ENCODE measurements around the gene MICAL2.

MICAL2 gene

GRCh38 chr11:12209096-12209495 lies 98.7 kb downstream of the MICAL2 start:
- DNase-seq (ENCODE audit: low spot score in 2 of 2) = no peak
- Histone ChIP-seq H3K36me3 (replicated peaks) (no peaks in the 10 kb centered on the region), H3K9me3 (no peaks in the 10 kb centered on the region), H3K4me3 (no peak overlapping the region), H3K27me3 (ENCODE audit: low read depth) (no peaks in the 10 kb centered on the region), H3K4me1 (no peaks in the 10 kb centered on the region)
- in situ Hi-C loops (cut with MboI; ENCODE audit: low sequenced_read_pairs) = no loop called here

GRCh38 chr11:12210200-12210599 lies 99.8 kb downstream of the MICAL2 start:
- no peaks in the 10 kb centered on the region for H3K4me1 ChIP-seq
- no peak overlapping the region for H3K4me3 ChIP-seq
- in situ Hi-C loops (cut with MboI; ENCODE audit: low sequenced_read_pairs) = no loop called here
- no peaks in the 10 kb centered on the region for H3K27me3 ChIP-seq (ENCODE audit: low read depth)
- no peak for DNase-seq (ENCODE audit: low spot score in 2 of 2)
- H3K36me3 ChIP-seq (replicated peaks) = no peaks in the 10 kb centered on the region
- H3K9me3 ChIP-seq = no peaks in the 10 kb centered on the region

DNA sequence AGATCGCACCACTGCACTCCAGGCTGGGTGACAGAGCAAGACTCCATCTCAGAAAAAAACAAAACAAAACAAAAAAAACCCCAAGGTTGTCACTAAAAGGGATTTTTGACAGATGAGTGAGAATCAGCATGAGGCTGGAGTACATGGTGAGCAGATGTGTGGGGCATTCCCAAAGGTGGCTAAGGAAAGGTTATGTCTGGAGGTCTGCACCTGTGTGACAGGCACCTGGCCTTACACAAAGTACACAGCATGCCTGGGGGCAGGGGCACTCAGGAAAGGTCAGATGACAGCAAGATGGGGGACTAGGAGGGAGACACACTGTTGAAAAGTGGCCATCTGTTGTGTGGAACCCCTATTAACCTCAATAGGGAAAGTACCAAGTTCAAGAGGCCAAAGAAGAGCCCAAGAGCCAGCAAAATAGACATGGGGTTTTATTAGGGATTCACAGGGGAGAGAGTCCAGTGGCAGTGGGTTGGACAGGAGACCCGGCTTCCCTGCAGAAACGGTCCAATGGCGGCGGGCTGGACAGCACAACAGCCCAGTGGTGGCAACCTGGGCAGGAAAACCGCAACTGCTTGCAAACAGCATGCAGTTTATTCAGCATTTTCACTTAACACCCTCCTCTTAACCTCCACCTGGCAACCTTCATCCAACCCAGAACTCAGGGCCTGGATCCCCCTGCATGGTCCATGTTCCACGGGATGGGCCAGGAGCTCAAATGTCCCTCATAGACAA lies 101.1 kb downstream of the MICAL2 start:
- no peaks in the 10 kb centered on the region for H3K36me3 ChIP-seq (replicated peaks)
- no peaks in the 10 kb centered on the region for H3K9me3 ChIP-seq
- H3K4me1 ChIP-seq = no peaks in the 10 kb centered on the region

DNA sequence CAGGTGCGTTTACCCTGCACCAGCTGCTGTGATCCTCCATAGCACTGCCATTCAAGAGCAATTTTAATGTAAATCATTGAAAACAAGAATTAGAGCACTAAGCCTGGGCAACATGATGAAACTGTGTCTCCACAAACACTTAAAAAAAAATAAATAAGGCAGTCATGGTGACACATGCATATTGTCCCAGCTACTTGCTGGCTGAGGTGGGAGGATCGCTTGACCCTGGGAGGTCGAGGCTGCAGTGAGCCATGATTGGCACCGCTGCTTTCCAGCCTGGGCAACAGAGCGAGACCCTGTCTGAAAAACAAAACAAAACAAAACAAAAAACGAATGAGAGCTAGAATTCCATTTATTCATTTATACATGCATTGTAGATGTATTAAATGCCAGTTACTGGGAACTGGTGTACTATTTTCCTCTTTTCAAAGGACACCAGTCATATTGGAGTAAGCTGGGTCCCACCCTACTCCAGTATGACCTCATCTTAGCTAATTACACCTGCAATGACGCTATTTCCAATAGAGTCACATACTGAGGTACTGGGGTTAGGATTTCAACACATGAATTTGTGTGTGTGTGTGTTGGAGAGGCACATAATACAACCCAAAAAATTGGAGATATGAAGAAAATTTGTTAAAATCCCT lies 101.9 kb downstream of the MICAL2 start:
- DNase-seq (ENCODE audit: low spot score in 2 of 2) = no peak

More for the DNA sequence above, 101.1 kb downstream of the MICAL2 start:
- Histone ChIP-seq H3K4me3 (no peak overlapping the region), H3K27me3 (ENCODE audit: low read depth) (no peaks in the 10 kb centered on the region)
- DNase-seq (ENCODE audit: low spot score in 2 of 2) = no peak
- in situ Hi-C loops (cut with MboI; ENCODE audit: low sequenced_read_pairs) = no loop called here

DNA sequence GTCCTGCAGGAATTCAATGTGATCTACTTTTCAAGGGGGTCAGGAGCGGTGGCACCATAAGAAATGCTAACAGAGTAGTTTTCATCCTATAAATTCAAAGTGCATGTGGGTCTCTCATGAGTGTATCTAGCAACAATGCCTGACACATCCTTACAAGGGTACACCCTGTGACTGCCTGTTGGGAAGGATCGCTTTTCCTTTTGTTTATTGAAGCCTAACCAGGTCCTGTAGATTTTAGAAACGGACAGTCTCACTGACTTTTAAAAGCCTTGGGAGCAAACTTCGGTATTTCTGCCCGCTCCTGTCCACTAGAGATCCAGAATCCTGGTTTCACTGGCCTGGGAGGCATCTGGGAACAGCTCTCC lies 102.4 kb downstream of the MICAL2 start:
- no peak for DNase-seq (ENCODE audit: low spot score in 2 of 2)
- H3K9me3 ChIP-seq = no peaks in the 10 kb centered on the region
- in situ Hi-C loops (cut with MboI; ENCODE audit: low sequenced_read_pairs) = no loop called here
- H3K4me3 ChIP-seq = no peak overlapping the region
- H3K27me3 ChIP-seq (ENCODE audit: low read depth) = no peaks in the 10 kb centered on the region
- no peaks in the 10 kb centered on the region for H3K4me1 ChIP-seq
- H3K36me3 ChIP-seq (replicated peaks) = no peaks in the 10 kb centered on the region

More for the DNA sequence above, 101.9 kb downstream of the MICAL2 start:
- no peaks in the 10 kb centered on the region for H3K4me1 ChIP-seq
- no peaks in the 10 kb centered on the region for H3K27me3 ChIP-seq (ENCODE audit: low read depth)
- in situ Hi-C loops (cut with MboI; ENCODE audit: low sequenced_read_pairs) = no loop called here
- no peaks in the 10 kb centered on the region for H3K9me3 ChIP-seq
- H3K4me3 ChIP-seq = no peak overlapping the region
- H3K36me3 ChIP-seq (replicated peaks) = no peaks in the 10 kb centered on the region

- no peak for DNase-seq (ENCODE audit: low spot score in 2 of 2)
- H3K27me3 ChIP-seq (ENCODE audit: low read depth) = no peaks in the 10 kb centered on the region
- in situ Hi-C loops (cut with MboI; ENCODE audit: low sequenced_read_pairs) = no loop called here
- H3K9me3 ChIP-seq = no peaks in the 10 kb centered on the region
- no peak overlapping the region for H3K4me3 ChIP-seq
- H3K4me1 ChIP-seq = no peaks in the 10 kb centered on the region
- no peaks in the 10 kb centered on the region for H3K36me3 ChIP-seq (replicated peaks)
Measured at GRCh38 chr11:12213883-12214282, 103.5 kb downstream of the MICAL2 start.

GRCh38 chr11:12214751-12215150 lies 104.4 kb downstream of the MICAL2 start:
- in situ Hi-C loops (cut with MboI; ENCODE audit: low sequenced_read_pairs) = no loop called here
- DNase-seq (ENCODE audit: low spot score in 2 of 2) = no peak
- Histone ChIP-seq H3K36me3 (replicated peaks) (no peaks in the 10 kb centered on the region), H3K4me3 (no peak overlapping the region), H3K9me3 (no peaks in the 10 kb centered on the region), H3K4me1 (no peaks in the 10 kb centered on the region), H3K27me3 (ENCODE audit: low read depth) (no peaks in the 10 kb centered on the region)

GRCh38 chr11:12215181-12215593 lies 104.8 kb downstream of the MICAL2 start:
- Histone ChIP-seq H3K4me3 (no peak overlapping the region), H3K4me1 (no peaks in the 10 kb centered on the region), H3K9me3 (no peaks in the 10 kb centered on the region), H3K36me3 (replicated peaks) (no peaks in the 10 kb centered on the region), H3K27me3 (ENCODE audit: low read depth) (no peaks in the 10 kb centered on the region)
- in situ Hi-C loops (cut with MboI; ENCODE audit: low sequenced_read_pairs) = no loop called here
- DNase-seq (ENCODE audit: low spot score in 2 of 2) = no peak

GRCh38 chr11:12216041-12216451 lies 105.7 kb downstream of the MICAL2 start:
- no peak overlapping the region for H3K4me3 ChIP-seq
- in situ Hi-C loops (cut with MboI; ENCODE audit: low sequenced_read_pairs) = no loop called here
- H3K4me1 ChIP-seq = no peaks in the 10 kb centered on the region
- H3K36me3 ChIP-seq (replicated peaks) = no peaks in the 10 kb centered on the region
- no peaks in the 10 kb centered on the region for H3K9me3 ChIP-seq
- H3K27me3 ChIP-seq (ENCODE audit: low read depth) = no peaks in the 10 kb centered on the region
- no peak for DNase-seq (ENCODE audit: low spot score in 2 of 2)

DNA sequence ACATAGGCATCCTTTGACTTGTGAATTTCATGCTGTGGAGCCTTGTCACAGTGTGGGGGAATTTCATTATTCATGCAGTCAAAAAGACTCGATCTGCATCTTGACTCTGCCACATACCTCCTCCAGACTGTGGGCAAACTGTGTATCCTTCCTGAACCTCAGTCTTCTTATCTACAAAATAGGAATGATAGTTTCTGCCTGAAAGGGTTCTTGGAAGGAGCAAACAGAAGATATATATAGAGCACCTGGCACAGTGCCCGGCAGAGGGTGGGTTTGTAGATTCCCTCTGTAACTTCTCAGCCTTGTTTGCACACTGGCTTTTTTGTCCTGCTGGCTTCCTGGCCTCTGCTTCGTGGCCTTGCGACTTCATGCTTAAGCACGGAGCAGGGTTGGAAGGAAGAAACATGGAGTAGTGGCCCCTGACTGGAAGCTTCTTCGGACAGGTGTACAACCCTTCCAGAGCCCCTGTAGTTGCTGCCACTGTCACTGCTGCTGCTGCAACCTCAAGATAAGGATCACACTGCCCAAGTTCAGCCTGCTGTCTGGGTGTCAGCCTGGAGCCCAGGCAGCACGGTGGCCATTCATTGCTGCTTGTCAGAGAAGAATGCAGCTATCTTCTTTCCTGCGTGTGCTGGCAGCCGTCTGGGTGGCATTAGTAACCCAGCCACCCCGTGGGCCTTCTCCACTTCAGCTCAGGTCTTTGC lies 106.4 kb downstream of the MICAL2 start:
- H3K4me1 ChIP-seq = no peaks in the 10 kb centered on the region
- H3K27me3 ChIP-seq (ENCODE audit: low read depth) = no peaks in the 10 kb centered on the region
- no peaks in the 10 kb centered on the region for H3K36me3 ChIP-seq (replicated peaks)
- DNase-seq (ENCODE audit: low spot score in 2 of 2) = no peak
- H3K4me3 ChIP-seq = no peak overlapping the region
- no peaks in the 10 kb centered on the region for H3K9me3 ChIP-seq
- in situ Hi-C loops (cut with MboI; ENCODE audit: low sequenced_read_pairs) = no loop called here

GRCh38 chr11:12217879-12218278 lies 107.5 kb downstream of the MICAL2 start:
- H3K9me3 ChIP-seq = no peaks in the 10 kb centered on the region
- DNase-seq (ENCODE audit: low spot score in 2 of 2) = no peak
- no peaks in the 10 kb centered on the region for H3K27me3 ChIP-seq (ENCODE audit: low read depth)
- no peak overlapping the region for H3K4me3 ChIP-seq
- in situ Hi-C loops (cut with MboI; ENCODE audit: low sequenced_read_pairs) = no loop called here
- H3K4me1 ChIP-seq = no peaks in the 10 kb centered on the region
- no peaks in the 10 kb centered on the region for H3K36me3 ChIP-seq (replicated peaks)

DNA sequence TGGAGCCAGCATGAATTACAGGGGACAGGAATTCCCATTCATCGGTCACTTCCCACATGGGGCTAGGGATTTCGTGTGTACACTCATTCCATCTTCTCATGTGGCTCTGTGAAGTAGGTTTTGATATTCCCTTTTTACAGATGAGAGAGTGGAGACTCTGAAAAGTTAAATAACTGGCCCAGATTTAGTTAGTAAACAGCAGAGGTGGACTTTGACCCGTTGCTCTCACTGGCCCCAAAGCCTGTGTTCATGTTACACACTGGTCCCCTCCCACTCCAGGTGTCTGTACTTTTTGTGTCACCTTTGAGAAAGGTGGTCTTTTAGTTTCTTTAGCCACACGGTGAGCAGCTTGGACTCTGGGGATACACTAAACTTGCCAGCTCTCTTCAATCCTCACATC lies 108.5 kb downstream of the MICAL2 start:
- H3K9me3 ChIP-seq = no peaks in the 10 kb centered on the region
- H3K4me1 ChIP-seq = no peaks in the 10 kb centered on the region
- no peaks in the 10 kb centered on the region for H3K27me3 ChIP-seq (ENCODE audit: low read depth)
- in situ Hi-C loops (cut with MboI; ENCODE audit: low sequenced_read_pairs) = no loop called here
- no peaks in the 10 kb centered on the region for H3K36me3 ChIP-seq (replicated peaks)
- DNase-seq (ENCODE audit: low spot score in 2 of 2) = no peak
- H3K4me3 ChIP-seq = no peak overlapping the region

- Histone ChIP-seq H3K4me1 (no peaks in the 10 kb centered on the region), H3K9me3 (no peaks in the 10 kb centered on the region), H3K36me3 (replicated peaks) (no peaks in the 10 kb centered on the region), H3K27me3 (ENCODE audit: low read depth) (no peaks in the 10 kb centered on the region), H3K4me3 (no peak overlapping the region)
- no peak for DNase-seq (ENCODE audit: low spot score in 2 of 2)
- in situ Hi-C loops (cut with MboI; ENCODE audit: low sequenced_read_pairs) = no loop called here
Measured at GRCh38 chr11:12219757-12220156, 109.4 kb downstream of the MICAL2 start.

GRCh38 chr11:12220305-12220704 lies 109.9 kb downstream of the MICAL2 start:
- no peaks in the 10 kb centered on the region for H3K27me3 ChIP-seq (ENCODE audit: low read depth)
- in situ Hi-C loops (cut with MboI; ENCODE audit: low sequenced_read_pairs) = no loop called here
- no peak overlapping the region for H3K4me3 ChIP-seq
- no peaks in the 10 kb centered on the region for H3K36me3 ChIP-seq (replicated peaks)
- H3K9me3 ChIP-seq = no peaks in the 10 kb centered on the region
- DNase-seq (ENCODE audit: low spot score in 2 of 2) = no peak
- no peaks in the 10 kb centered on the region for H3K4me1 ChIP-seq
